Measurements from ENCODE around the gene IL6ST. TPM values are rescaled to one million over a fixed set of nuclear protein-coding genes. Genes with fewer than 3 reads are reported as not detected.

IL6ST gene
- total RNA-seq, 1 experiment from 2014 or later, result 39.8 TPM

DNA sequence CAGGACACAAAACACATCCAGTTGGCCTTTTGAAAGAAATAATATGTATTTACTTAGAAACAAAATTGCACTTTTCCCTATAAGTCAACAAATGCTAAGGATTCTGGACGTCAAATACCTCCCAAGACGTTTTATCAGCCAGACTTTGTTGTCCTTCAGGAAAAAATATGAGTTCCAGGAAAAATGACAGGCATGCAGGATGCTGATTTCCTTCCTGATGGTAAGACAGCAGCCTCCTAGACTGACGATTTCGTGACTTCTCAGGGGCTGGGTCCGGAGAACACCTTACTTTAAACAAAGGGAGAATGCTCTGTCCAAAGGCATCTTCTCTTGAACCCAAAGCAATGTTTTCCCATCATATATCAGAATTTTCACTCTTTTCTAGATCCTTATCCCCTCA is 69.1 kb downstream of the IL6ST start:
- TF ChIP-seq EZH2 (IDR thresholded peaks at IDR 0.05; ENCODE audit: borderline replicate concordance, low read depth, low read length, poor library complexity, severe bottlenecking) (no peak), CTCF (conservative IDR thresholded peaks at IDR 0.05; ENCODE audit: low read depth, low read length) (no peak)
- no peaks in the 10 kb centered on the region for H3K27me3 ChIP-seq (replicated peaks; ENCODE audit: insufficient read depth, low read depth, low read length, poor library complexity)
- no peak for DNase-seq (ENCODE audit: low spot score)
- no peaks in the 10 kb centered on the region for H3K9me3 ChIP-seq (ENCODE audit: low read depth, low read length, poor library complexity, severe bottlenecking)
- intact Hi-C loops (cut with micrococcal nuclease; ENCODE audit: unreplicated experiment), result loop anchor here (10.0 kb wide), 1 partner anchor 201 kb away; no protein-coding TSS in a partner anchor
- no peaks in the 10 kb centered on the region for H3K4me1 ChIP-seq (ENCODE audit: insufficient read depth, low read length, poor library complexity, severe bottlenecking)
- no peak overlapping the region for H3K4me3 ChIP-seq (ENCODE audit: low read depth, low read length, poor library complexity, severe bottlenecking)
- H3K36me3 ChIP-seq (ENCODE audit: insufficient read depth, low read length, poor library complexity, severe bottlenecking), result no peaks in the 10 kb centered on the region
- H3K27ac ChIP-seq (ENCODE audit: low read depth, low read length, poor library complexity, severe bottlenecking), result no peak overlapping the region
- BruUV-seq (replicated peaks), result no TSS peak
- ChIA-PET POLR2A (ENCODE audit: low non-redundant PET) (no interaction called here), CTCF (no interaction called here)

- Histone ChIP-seq H3K4me1 (ENCODE audit: insufficient read depth, low read length, poor library complexity, severe bottlenecking) (no peaks in the 10 kb centered on the region), H3K27ac (ENCODE audit: low read depth, low read length, poor library complexity, severe bottlenecking) (no peak overlapping the region), H3K4me3 (ENCODE audit: low read depth, low read length, poor library complexity, severe bottlenecking) (no peak overlapping the region), H3K36me3 (ENCODE audit: insufficient read depth, low read length, poor library complexity, severe bottlenecking) (no peaks in the 10 kb centered on the region), H3K27me3 (replicated peaks; ENCODE audit: insufficient read depth, low read depth, low read length, poor library complexity) (no peaks in the 10 kb centered on the region), H3K9me3 (ENCODE audit: low read depth, low read length, poor library complexity, severe bottlenecking) (no peaks in the 10 kb centered on the region)
- ChIA-PET POLR2A (ENCODE audit: low non-redundant PET) (no interaction called here), CTCF (no interaction called here)
- TF ChIP-seq EZH2 (IDR thresholded peaks at IDR 0.05; ENCODE audit: borderline replicate concordance, low read depth, low read length, poor library complexity, severe bottlenecking), result no peak
- TF ChIP-seq CTCF (conservative IDR thresholded peaks at IDR 0.05; ENCODE audit: low read depth, low read length), result no peak
- no peak for DNase-seq (ENCODE audit: low spot score)
- intact Hi-C loops (cut with micrococcal nuclease; ENCODE audit: unreplicated experiment), result loop anchor here (10.0 kb wide), 1 partner anchor 200 kb away; no protein-coding TSS in a partner anchor
- no TSS peak for BruUV-seq (replicated peaks)
Observed at GRCh38 chr5:55925181-55925580, 69.6 kb downstream of the IL6ST start.

- H3K27ac ChIP-seq (ENCODE audit: low read depth, low read length, poor library complexity, severe bottlenecking), result no peak overlapping the region
- H3K4me1 ChIP-seq (ENCODE audit: insufficient read depth, low read length, poor library complexity, severe bottlenecking), result no peaks in the 10 kb centered on the region
- CTCF ChIA-PET, result no interaction called here
- H3K27me3 ChIP-seq (replicated peaks; ENCODE audit: insufficient read depth, low read depth, low read length, poor library complexity), result no peaks in the 10 kb centered on the region
- DNase-seq (ENCODE audit: low spot score), result no peak
- no peak overlapping the region for H3K4me3 ChIP-seq (ENCODE audit: low read depth, low read length, poor library complexity, severe bottlenecking)
- POLR2A ChIA-PET (ENCODE audit: low non-redundant PET), result no interaction called here
- BruUV-seq (replicated peaks), result no TSS peak
- intact Hi-C loops (cut with micrococcal nuclease; ENCODE audit: unreplicated experiment), result loop anchor here (10.0 kb wide), 1 partner anchor 200 kb away; no protein-coding TSS in a partner anchor
- H3K9me3 ChIP-seq (ENCODE audit: low read depth, low read length, poor library complexity, severe bottlenecking), result no peaks in the 10 kb centered on the region
- TF ChIP-seq EZH2 (IDR thresholded peaks at IDR 0.05; ENCODE audit: borderline replicate concordance, low read depth, low read length, poor library complexity, severe bottlenecking), result no peak
- no peak for TF ChIP-seq CTCF (conservative IDR thresholded peaks at IDR 0.05; ENCODE audit: low read depth, low read length)
- no peaks in the 10 kb centered on the region for H3K36me3 ChIP-seq (ENCODE audit: insufficient read depth, low read length, poor library complexity, severe bottlenecking)
Observed at GRCh38 chr5:55924744-55925143, 70.0 kb downstream of the IL6ST start.

All from A673 (cell line).